Body of pancreas (tissue), 4 donors: ENCODE data around the gene ERAS.

Source experiments
- CTCF ChIP-seq, 7 experiments: fragments of 450-650 bp in 4 of 7; fragments of 200-600 bp in 3 of 7; sonication (generic) in 3 of 7; IDR thresholded peaks; one replicate each; pipeline ENCODE4 v1.5.1; 2016 to 2019; ENCODE audit warnings: antibody characterized with exemption in 7 of 7
- POLR2A ChIP-seq, 3 donors: fragments of 450-650 bp; IDR thresholded peaks; one replicate each; pipeline ENCODE4 v1.6.1; 2016; ENCODE audit warnings: antibody characterized with exemption in 3 of 3, mild to moderate bottlenecking in 2 of 3

GRCh38 chrX:48776818-48777439 is 49.4 kb upstream of the ERAS start:
- TF ChIP-seq CTCF (IDR thresholded peaks at IDR 0.05) (no peak), POLR2A (IDR thresholded peaks at IDR 0.05) (no peak)
